Activated naive CD8-positive, alpha-beta T cell treated with anti-CD3 and anti-CD28 coated beads for 36 hours (primary cell): ENCODE data around the gene BRAT1. TPM values are rescaled to one million over a fixed set of nuclear protein-coding genes. Genes with fewer than 3 reads are reported as not detected.

Source experiments
- DNase-seq: peaks from one replicate; pipeline ENCODE4 v3.0.0; 2021
- H3K27ac Mint-ChIP-seq: one replicate; pipeline ENCODE4 v1.8.0; 2022; ENCODE audit warnings: mild to moderate bottlenecking, moderate library complexity, mixed read lengths
- H3K27me3 Mint-ChIP-seq: one replicate; pipeline ENCODE4 v1.8.0; 2022; ENCODE audit warnings: mild to moderate bottlenecking, mixed read lengths
- H3K36me3 Mint-ChIP-seq: one replicate; pipeline ENCODE4 v1.8.0; 2021; ENCODE audit warnings: mild to moderate bottlenecking, mixed read lengths
- H3K4me1 Mint-ChIP-seq: one replicate; pipeline ENCODE4 v1.8.0; 2021; ENCODE audit warnings: mixed read lengths
- H3K4me3 Mint-ChIP-seq: one replicate; pipeline ENCODE4 v1.8.0; 2022; ENCODE audit warnings: mild to moderate bottlenecking, moderate library complexity, mixed read lengths
- H3K9me3 Mint-ChIP-seq: one replicate; pipeline ENCODE4 v1.8.0; 2022; ENCODE audit warnings: mixed read lengths
- total RNA-seq, 2 experiments: library from RNA; stranded (reverse); gene quantifications; one replicate each; pipeline ENCODE4 v1.2.3, GENCODE V29; 2021

The BRAT1 gene
- total RNA-seq, result 10 to 100 TPM; 36.4 to 37.8 TPM

DNA sequence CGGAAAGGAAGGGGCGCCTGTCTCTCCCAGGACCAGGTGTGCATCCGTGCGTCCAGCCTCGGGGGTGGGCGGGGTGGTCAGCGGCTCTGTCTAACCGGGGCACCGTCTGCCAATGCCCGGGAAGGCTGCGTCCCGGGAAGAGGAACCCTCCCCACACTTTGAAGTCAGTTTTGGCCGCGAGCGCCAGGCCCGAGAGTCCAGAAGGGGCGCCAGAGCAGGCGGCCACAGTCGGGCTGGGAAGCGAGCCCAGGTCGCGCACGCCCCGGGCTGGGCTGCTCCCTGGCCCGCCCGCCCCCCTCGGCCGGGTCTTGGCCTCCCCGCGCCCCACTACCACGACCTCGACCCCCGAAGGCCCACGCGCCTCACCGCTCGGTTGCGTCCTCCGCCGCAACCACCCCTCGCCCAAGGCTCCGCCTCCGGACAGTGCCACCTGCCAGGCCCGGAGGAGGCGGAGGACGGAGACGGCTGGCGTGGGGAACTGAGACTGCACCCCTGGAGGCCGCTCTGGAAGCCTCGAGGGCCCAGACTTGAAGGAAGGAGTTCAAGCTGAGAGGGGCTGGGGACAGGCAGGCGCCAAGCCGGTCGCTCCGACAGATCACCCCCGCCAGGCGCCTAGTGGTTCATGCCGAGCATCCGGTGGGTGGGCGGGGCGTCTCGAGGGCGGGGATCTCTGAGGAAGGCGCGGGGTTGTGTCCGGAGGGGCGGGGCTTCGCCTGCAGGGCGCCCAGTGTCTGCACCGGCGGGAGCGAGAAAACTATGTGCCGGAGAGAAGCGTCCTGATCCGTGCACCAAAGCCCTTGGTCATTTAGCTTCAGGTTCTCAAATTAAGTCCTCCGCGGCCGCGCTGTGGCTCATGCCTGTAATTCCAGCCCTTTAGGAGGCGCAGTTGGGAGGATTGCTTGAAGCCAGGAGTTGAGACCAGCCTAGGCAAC is at the start of gene BRAT1:
Gene BRAT1 (minus strand): TSS at position 404 of the 932 bp plus-strand sequence. CDS start 1,093 bp downstream, outside the sequence.
- Mint-ChIP-seq H3K9me3 (no peaks in the 10 kb centered on the region), H3K27ac (peak within 1 kb of the TSS; percentile 93), H3K4me3 (peak within 1 kb of the TSS; percentile 86), H3K4me1 (peaks cover 18% of the 10 kb centered on the region), H3K27me3 (no peaks in the 10 kb centered on the region), H3K36me3 (peaks cover 16% of the 10 kb centered on the region)
- peak; percentile 94 for DNase-seq

DNA sequence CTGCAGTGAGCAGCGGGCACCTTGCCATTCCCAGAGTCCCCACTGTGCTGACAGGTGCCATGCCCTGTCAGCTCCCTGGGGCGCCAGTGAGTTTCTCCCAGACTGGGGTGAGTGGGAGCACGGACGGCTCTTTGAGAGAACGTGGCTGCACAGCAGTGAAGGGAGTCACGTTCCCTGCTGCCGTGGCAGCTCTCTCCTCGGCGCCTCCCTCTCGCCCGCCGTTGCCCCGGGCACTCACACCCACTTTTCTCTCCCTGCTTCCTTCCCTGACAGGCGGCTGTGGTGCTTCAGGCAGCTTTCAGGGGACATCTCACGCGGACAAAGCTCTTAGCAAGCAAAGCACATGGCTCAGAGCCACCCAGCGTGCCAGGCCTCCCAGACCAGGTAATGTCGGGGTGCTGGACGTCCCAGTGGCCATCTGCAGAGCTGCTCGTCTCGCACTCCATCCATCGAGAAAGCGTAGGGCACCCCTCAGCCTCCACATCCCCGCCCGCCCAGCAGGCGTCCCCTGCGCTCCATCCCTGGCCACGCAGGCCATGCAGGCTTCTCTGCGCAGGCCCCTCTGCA is 49.4 kb upstream of the BRAT1 start:
- Mint-ChIP-seq H3K36me3 (no peaks in the 10 kb centered on the region), H3K27me3 (no peaks in the 10 kb centered on the region), H3K9me3 (no peaks in the 10 kb centered on the region), H3K4me1 (peaks cover 4% of the 10 kb centered on the region), H3K27ac (no peak overlapping the region), H3K4me3 (no peak overlapping the region)
- no peak for DNase-seq

DNA sequence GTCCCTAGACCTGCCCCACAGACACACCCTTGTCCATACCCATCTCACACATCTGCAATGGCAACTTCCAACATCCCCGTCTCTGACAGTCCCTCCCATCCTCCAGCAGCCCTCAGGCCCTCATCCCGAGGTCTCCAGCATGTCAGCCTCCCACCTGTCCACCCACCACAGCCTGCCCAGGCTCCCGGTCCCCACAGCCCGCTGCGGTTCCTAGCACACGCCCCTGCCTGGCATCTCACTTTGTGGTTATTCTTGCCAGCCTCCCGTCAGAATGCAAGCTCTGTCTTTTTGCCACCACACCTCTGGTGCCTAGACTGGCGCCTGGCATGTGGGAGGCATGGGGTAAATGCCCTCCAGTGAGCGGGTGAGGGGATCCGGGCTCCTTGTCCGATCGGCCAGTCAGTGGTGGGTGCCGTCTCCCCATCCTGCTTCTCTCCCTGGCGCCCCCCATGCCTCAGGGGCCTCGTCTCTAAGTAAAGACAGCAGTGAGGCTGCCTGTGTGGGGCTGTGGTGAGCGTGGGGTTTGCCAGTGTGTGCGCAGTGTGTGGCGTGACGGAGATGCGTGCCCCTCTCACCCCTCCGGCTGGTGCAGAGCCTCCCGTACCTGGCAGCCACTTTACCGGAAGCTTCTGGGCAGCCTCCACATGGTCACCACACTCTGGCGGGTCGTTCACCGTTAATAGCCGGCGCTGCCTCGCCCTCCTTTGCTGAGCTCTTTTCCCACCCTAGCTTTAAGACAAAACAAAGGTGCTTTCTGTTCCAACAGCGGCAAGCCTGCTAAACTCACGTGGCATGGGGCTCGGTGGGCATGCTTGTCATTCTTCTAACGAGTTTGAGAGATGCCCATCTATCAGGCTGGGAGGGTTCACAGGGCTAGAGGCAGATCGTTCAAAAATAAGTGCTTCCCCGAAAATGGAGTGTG is 48.0 kb upstream of the BRAT1 start:
- DNase-seq, result no peak
- H3K36me3 Mint-ChIP-seq, result no peaks in the 10 kb centered on the region
- H3K4me3 Mint-ChIP-seq, result no peak overlapping the region
- H3K4me1 Mint-ChIP-seq, result no peaks in the 10 kb centered on the region
- H3K9me3 Mint-ChIP-seq, result no peaks in the 10 kb centered on the region
- no peaks in the 10 kb centered on the region for H3K27me3 Mint-ChIP-seq
- H3K27ac Mint-ChIP-seq, result no peak overlapping the region

DNA sequence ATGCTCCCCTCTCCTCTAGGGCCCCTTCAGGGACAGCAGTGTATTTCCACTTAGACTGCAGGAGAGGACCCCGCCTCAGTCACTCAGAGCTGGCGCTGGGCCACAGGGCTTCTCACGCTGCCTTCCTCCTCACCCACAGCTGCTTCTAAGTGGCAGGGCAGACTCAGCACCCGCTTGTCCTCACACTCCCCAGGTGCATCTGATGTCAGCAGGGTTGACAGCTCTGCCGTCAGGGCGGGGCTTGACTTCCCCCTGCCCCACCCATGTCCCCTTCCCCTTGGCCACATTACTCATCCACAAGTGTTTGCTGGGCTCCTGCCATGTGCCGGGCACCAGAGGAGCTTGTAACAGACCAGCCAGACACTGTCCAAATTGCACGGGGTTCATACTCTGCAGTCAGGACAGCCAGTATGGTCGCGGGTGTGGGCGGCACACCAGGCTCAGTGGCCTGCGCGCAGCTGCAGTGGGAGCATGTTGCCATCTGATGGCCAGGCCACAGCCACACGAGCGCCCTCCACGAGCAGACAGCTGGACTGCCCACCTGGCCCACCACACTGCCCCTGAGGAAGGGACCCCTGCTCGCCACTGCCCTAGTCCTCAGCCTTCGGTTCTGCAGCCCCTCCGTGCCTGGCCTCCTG is 47.2 kb upstream of the BRAT1 start:
- Mint-ChIP-seq H3K36me3 (no peaks in the 10 kb centered on the region), H3K27me3 (no peaks in the 10 kb centered on the region), H3K9me3 (no peaks in the 10 kb centered on the region), H3K4me1 (no peaks in the 10 kb centered on the region), H3K4me3 (no peak overlapping the region), H3K27ac (no peak overlapping the region)
- DNase-seq, result no peak

DNA sequence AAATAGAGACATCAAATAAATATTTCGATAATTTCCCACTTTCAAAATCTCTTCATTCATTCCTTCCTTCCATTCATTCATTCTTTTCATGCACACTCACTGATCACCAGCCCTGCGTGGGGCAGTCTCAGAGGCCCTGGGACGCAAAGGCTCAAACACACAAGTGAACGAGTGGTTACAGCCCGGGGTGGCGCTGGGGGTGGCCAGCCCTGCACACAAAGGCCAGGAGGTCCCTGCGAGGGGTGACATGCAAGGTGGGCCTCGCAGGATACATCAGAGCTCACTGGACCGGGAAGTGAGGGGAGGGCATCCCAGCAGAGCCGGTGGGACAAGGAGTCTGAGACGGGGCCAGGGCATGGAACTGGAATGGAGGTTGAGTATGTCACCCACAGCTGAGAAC is 46.6 kb upstream of the BRAT1 start:
- no peak overlapping the region for H3K4me3 Mint-ChIP-seq
- no peak for DNase-seq
- H3K4me1 Mint-ChIP-seq, result no peaks in the 10 kb centered on the region
- no peaks in the 10 kb centered on the region for H3K36me3 Mint-ChIP-seq
- H3K27ac Mint-ChIP-seq, result no peak overlapping the region
- no peaks in the 10 kb centered on the region for H3K9me3 Mint-ChIP-seq
- no peaks in the 10 kb centered on the region for H3K27me3 Mint-ChIP-seq

DNA sequence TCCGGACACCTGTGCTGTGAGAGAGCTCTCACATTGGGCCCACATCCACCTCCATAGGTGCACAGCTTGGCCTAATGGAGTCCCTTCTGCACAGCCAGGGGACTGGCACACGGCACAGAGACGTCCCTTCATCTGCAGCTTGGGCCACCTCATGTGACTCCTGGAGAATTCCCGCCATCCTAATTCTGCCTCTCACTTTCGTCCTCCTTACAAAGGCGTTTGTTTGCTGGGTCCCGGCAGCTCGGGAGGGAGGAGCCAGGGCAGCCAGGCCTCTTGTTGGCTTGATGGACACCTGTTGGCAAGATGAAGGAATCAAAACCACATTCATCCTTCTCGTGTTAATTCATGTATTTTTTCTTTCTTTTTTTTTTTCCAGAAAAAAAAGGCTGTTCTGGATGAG is 45.7 kb upstream of the BRAT1 start:
- no peaks in the 10 kb centered on the region for H3K9me3 Mint-ChIP-seq
- H3K36me3 Mint-ChIP-seq, result no peaks in the 10 kb centered on the region
- DNase-seq, result no peak
- no peaks in the 10 kb centered on the region for H3K4me1 Mint-ChIP-seq
- no peaks in the 10 kb centered on the region for H3K27me3 Mint-ChIP-seq
- H3K27ac Mint-ChIP-seq, result no peak overlapping the region
- no peak overlapping the region for H3K4me3 Mint-ChIP-seq

DNA sequence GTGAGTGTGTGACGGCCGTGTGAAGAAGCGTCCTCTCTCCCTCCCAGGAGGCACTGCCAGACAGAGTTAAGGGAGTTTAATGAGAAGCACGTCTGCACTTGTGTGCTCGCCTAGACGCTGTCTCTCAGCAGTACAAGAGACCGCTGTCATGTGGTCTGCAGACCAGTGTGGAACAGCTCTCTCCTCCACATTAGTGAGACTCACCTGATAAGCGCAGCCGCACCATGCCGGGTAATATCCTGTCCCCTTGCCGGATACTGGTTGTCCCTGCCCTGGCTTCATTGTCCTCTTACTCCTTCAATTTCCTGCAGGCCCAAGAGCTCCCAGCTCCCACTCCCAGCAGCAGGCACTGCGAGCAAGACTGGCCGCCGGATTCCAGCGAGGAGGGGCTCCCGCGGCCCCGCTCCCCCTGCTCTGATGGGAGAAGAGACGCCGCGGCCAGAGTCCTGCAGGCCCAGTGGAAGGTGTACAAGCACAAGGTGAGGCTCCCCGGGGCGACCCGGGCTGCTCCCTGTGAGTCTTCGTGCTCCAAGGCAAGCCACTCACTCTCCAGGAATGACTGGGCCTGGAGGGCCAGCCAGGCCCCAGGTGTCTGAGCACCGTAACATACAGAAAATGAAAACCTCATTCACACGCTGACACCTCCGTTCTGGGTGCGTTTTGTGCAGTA is 43.0 kb upstream of the BRAT1 start:
- H3K36me3 Mint-ChIP-seq, result no peaks in the 10 kb centered on the region
- no peak overlapping the region for H3K4me3 Mint-ChIP-seq
- no peaks in the 10 kb centered on the region for H3K27me3 Mint-ChIP-seq
- no peak for DNase-seq
- no peak overlapping the region for H3K27ac Mint-ChIP-seq
- no peaks in the 10 kb centered on the region for H3K9me3 Mint-ChIP-seq
- H3K4me1 Mint-ChIP-seq, result no peaks in the 10 kb centered on the region

DNA sequence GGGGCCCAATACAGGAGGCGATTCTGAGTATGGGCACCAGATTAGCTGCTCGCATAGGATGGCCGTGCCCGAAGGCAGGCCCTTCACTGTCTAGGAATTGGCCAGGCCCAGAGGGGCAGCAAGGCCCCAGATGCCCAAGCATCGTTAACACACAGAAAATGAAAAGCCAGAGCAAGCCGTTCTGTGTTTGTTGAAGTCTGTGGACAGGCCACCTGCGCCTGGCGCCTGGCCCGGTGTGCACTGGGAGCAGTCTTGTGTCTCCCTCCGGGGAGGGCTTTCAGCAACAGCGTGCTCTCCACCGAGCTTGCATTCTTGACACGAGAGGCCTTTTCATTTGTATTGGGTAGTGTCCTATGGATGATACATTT is 41.9 kb upstream of the BRAT1 start:
- DNase-seq, result no peak
- no peaks in the 10 kb centered on the region for H3K27me3 Mint-ChIP-seq
- peaks cover 4% of the 10 kb centered on the region for H3K36me3 Mint-ChIP-seq
- no peak overlapping the region for H3K4me3 Mint-ChIP-seq
- H3K27ac Mint-ChIP-seq, result no peak overlapping the region
- H3K9me3 Mint-ChIP-seq, result no peaks in the 10 kb centered on the region
- no peaks in the 10 kb centered on the region for H3K4me1 Mint-ChIP-seq

DNA sequence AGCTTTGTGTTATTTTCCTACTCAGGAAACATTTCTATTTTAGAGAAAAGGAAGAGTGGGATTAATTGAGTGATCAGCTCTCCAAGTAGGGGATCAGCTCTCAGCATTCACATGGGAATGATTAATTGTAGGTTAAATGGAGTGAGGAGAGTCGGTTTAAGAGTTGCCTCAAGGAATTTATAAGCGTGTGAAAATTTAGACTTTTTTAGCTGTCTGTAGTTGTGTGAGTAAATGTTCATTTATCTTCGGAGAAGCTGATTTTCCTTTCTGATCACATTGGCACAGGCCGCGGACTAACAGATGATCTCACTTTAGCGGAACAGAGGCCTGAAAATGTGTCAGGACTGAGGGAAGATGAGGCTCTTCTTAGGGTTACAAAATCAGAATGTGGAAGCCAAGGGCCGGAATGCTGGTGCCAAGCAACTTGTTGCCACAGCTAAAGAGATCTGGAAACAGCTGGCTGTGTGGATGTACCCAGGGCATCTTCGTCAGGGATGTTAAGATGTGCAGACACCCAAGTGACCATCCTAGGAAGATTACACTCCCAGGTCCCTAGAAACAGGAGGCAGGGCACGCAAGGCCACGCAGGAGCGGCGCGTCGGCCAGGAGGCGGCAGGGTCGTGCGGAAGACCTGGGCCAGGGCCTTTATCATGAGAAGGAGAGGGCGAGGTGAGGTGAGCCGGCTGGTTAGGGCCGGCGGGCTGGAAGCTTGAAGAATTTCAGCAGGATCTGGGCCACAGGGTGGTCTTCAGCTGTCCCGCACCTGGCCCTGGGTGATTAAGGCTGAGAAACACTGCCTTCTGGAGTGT is 41.3 kb upstream of the BRAT1 start:
- Mint-ChIP-seq H3K4me3 (no peak overlapping the region), H3K36me3 (peaks cover 4% of the 10 kb centered on the region), H3K27me3 (no peaks in the 10 kb centered on the region), H3K27ac (no peak overlapping the region), H3K9me3 (no peaks in the 10 kb centered on the region), H3K4me1 (no peaks in the 10 kb centered on the region)
- DNase-seq, result no peak

DNA sequence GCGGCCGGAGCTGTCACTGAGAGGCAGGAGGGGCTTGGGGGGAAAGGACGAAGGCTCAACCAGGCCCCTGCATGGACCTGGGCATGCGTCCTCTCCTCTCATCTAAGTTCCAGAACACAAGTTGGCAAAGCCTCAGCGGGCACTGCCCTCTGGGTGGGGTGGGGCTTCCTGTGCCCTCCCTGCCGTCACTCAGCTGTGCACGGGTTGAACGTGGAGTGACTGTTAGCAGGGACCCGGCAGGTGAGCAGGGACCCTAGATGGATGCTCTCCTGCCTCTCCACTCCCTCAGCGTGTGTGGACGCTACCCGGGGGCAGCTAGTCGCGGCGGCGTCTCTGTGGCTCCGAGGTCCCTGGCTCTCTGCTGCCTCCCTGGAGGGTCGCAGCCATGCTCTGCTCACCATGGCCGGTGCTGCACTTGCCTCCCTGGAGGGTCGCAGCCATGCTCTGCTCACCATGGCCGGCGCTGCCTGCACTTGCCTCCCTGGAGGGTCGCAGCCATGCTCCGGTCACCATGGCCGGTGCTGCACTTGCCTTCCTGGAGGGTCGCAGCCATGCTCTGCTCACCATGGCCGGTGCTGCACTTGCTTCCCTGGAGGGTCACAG is 40.0 kb upstream of the BRAT1 start:
- H3K4me1 Mint-ChIP-seq, result no peaks in the 10 kb centered on the region
- no peaks in the 10 kb centered on the region for H3K27me3 Mint-ChIP-seq
- no peak for DNase-seq
- H3K27ac Mint-ChIP-seq, result no peak overlapping the region
- H3K36me3 Mint-ChIP-seq, result peaks cover 4% of the 10 kb centered on the region
- no peak overlapping the region for H3K4me3 Mint-ChIP-seq
- H3K9me3 Mint-ChIP-seq, result no peaks in the 10 kb centered on the region

DNA sequence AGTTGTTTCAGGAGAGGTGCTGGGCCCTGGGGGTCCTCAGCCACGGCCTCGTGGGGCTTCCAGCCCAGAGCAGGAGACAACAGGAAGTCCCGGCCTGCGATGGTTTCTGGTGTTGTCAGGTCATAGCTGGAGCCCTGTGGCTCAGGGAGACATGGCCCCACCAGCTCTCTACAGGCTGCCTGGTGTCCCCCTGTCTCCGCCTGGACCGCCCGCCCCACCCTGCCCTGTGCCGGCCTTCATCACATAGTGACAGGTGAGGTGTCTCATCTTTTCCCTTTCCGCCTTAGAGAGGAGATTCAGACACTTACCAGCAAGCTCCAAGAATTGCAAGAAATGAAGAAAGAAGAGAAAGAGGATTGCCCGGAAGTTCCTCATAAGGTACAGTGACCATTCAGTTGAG is 39.3 kb upstream of the BRAT1 start:
- no peak for DNase-seq
- no peak overlapping the region for H3K4me3 Mint-ChIP-seq
- H3K36me3 Mint-ChIP-seq, result peaks cover 4% of the 10 kb centered on the region
- H3K4me1 Mint-ChIP-seq, result no peaks in the 10 kb centered on the region
- H3K27me3 Mint-ChIP-seq, result no peaks in the 10 kb centered on the region
- no peak overlapping the region for H3K27ac Mint-ChIP-seq
- no peaks in the 10 kb centered on the region for H3K9me3 Mint-ChIP-seq

DNA sequence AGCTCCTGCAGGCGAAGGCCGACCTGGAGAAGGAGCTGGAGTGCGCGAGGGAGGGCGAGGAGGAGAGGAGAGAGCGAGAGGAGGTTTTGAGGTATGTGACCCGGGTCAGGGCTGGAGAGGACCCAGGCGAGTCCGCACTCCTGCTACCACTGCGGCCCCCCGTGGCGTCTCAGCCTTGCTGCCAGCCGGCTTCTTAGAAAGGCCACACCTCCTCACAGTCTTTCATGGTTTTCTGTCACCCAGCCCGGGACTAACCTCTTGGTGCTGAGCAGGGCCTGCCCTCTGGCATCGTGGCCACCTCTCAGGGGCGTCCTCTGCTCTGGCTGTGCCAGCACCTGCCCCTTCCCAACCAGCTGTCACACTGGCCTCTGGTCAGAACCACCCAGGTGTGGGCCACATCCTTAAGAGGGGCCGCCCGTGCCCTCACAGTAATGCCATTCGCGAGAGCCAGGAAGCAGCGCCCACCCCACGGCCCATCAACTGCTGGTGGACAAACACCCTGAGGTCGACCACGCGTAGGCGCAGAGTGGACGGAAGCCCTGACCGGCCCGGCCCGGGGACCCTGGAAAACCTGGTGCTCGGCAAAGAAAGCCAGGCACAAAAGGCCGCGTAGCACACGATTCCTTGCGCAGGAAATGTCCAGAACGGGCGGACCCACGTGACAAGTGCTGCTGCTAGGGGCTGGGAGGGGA is 37.9 kb upstream of the BRAT1 start:
- Mint-ChIP-seq H3K27me3 (no peaks in the 10 kb centered on the region), H3K36me3 (peaks cover 4% of the 10 kb centered on the region), H3K4me1 (no peaks in the 10 kb centered on the region), H3K9me3 (no peaks in the 10 kb centered on the region), H3K4me3 (no peak overlapping the region), H3K27ac (no peak overlapping the region)
- DNase-seq, result no peak

DNA sequence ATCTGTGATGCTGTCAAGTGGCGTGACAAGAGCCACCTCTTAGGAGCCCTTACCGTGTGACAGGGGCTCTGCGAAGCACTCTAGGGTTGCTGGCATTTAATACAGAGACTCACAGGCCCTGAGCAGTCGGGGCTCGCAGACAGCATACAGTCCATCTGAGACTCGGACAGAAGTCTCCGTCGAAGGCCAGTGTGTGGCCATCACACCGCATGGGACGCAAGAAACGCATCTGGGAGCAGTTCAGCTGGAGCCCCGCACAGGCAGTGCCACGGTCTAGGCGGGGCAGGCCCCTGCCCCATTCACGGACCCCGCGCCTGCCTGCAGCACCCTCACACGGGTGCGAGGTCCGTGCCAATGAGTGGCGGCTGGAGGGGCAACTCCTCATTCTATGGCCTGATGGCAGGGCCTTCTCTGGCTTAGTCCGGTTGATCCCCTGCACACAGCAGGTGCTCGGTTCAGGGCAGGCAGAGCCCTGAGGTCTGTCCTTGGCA is 37.1 kb upstream of the BRAT1 start:
- Mint-ChIP-seq H3K27me3 (no peaks in the 10 kb centered on the region), H3K9me3 (no peaks in the 10 kb centered on the region), H3K36me3 (peaks cover 4% of the 10 kb centered on the region), H3K4me1 (no peaks in the 10 kb centered on the region), H3K27ac (no peak overlapping the region), H3K4me3 (no peak overlapping the region)
- no peak for DNase-seq
